Measurements from ENCODE around the gene PTCD2. TPM values are rescaled to one million over a fixed set of nuclear protein-coding genes. Genes with fewer than 3 reads are reported as not detected.

The PTCD2 gene
- total and polyA plus RNA-seq, 8 donors, result 1.3 to 56.7 (median 2.6) TPM

- Histone ChIP-seq H3K36me3 (no peaks in the 10 kb centered on the region), H3K27me3 (no peaks in the 10 kb centered on the region), H3K4me1 (peaks cover 0 to 6% (median 0%) of the 10 kb centered on the region in 4 donors), H3K9me3 (no peaks in the 10 kb centered on the region), H3K27ac (no peak overlapping the region), H3K4me3 (no peak overlapping the region)
- intact Hi-C loops (cut with DNase I; ENCODE audit: low total_unique reads), result no loop called here
- TF ChIP-seq EP300 (IDR thresholded peaks at IDR 0.05), result no peak
- TF ChIP-seq, protein P1, sequence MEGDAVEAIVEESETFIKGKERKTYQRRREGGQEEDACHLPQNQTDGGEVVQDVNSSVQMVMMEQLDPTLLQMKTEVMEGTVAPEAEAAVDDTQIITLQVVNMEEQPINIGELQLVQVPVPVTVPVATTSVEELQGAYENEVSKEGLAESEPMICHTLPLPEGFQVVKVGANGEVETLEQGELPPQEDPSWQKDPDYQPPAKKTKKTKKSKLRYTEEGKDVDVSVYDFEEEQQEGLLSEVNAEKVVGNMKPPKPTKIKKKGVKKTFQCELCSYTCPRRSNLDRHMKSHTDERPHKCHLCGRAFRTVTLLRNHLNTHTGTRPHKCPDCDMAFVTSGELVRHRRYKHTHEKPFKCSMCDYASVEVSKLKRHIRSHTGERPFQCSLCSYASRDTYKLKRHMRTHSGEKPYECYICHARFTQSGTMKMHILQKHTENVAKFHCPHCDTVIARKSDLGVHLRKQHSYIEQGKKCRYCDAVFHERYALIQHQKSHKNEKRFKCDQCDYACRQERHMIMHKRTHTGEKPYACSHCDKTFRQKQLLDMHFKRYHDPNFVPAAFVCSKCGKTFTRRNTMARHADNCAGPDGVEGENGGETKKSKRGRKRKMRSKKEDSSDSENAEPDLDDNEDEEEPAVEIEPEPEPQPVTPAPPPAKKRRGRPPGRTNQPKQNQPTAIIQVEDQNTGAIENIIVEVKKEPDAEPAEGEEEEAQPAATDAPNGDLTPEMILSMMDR (IDR thresholded peaks at IDR 0.05), result no peak
- no peak for TF ChIP-seq POLR2A (IDR thresholded peaks at IDR 0.05)
- no peak for TF ChIP-seq POLR2AphosphoS5 (IDR thresholded peaks at IDR 0.05)
- DNase-seq, result no peak
- 88 to 92% (median 89%) methylated on average over 5 of the region's 5 CpGs for WGBS, 5 donors
Measured at GRCh38 chr5:72415616-72416325, 95.6 kb downstream of the PTCD2 start.

DNA sequence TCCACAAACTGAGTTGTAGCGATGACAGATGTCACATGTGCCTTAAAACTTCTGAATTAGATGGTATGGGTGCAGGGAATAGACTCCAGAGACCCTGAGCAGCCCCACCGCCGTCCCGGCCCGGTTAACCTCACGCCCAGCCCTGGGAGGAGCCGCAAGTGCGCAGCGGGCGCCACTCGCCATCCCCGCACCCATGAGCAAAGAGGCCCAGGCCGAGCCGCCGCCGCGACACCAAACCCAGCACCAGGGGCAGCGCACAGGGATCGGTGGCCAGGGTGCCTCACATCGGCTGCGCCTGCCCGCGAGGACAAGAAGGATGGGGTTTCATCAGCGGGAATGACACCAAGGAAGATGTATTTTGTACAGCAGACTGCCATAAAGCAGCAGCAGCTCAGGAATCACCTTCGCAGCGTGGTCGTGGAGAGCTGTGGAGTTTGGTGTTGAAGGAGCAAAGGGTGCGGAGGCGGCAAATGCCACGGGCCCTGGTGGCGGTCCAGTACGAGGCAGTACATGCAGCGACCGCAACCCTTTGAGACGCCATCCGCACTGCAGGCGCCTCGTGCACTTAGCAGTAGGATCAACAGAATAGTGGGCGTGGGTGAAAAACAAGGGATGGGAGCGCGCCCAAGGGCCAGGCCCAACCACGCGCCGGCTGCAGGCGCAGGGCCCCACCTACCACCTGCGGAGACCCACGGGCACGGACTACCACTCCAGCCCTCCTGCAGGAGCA lies 97.3 kb downstream of the PTCD2 start:
- Histone ChIP-seq H3K9me3 (no peaks in the 10 kb centered on the region), H3K27me3 (no peaks in the 10 kb centered on the region), H3K36me3 (no peaks in the 10 kb centered on the region), H3K4me1 (peaks cover 0 to 3% (median 0%) of the 10 kb centered on the region in 4 donors), H3K4me3 (no peak overlapping the region), H3K27ac (no peak overlapping the region)
- 67 to 97% (median 91%) methylated on average over 43 to 48 of the region's 48 CpGs for whole genome bisulfite sequencing, 5 donors
- no peak for TF ChIP-seq POLR2AphosphoS5 (IDR thresholded peaks at IDR 0.05)
- TF ChIP-seq, protein P1 (IDR thresholded peaks at IDR 0.05), result no peak
- TF ChIP-seq POLR2A (IDR thresholded peaks at IDR 0.05), result no peak
- no peak for TF ChIP-seq EP300 (IDR thresholded peaks at IDR 0.05)
- no peak for DNase-seq
- intact Hi-C loops (cut with DNase I; ENCODE audit: low total_unique reads), result no loop called here

Small RNA genes lying within 50 kb of the gene (small RNA-seq; reads per million reads assigned to genes)
- gene RN7SL153P, result 0 reads per million in 4 donors

Other genes with a start within 250 kb of the PTCD2 start
- gene MAP1B, start 212.9 kb upstream of the PTCD2 start, total RNA-seq, result 100 to 1,000 TPM in 2 of 5 donors, 10 to 100 TPM in 3; 10.4 to 985 (median 98.6) TPM
- 1 to 10 TPM; 2.1 to 3.1 (median 2.4) TPM for gene MAP1B, start 212.9 kb upstream of the PTCD2 start, polyA plus RNA-seq
- 10 to 100 TPM; 14.8 to 43.3 (median 21.0) TPM for gene MRPS27, start 133 bp upstream of the PTCD2 start, total RNA-seq
- 10 to 100 TPM; 22.0 to 24.5 (median 24.3) TPM for gene MRPS27, start 133 bp upstream of the PTCD2 start, polyA plus RNA-seq
- 1 to 10 TPM in 4 of 5 donors, not detected in 1; 1.7 to 6.8 (median 4.5) TPM for gene ZNF366, start 187.0 kb downstream of the PTCD2 start, total RNA-seq
- under 1 TPM; 0.10 to 0.46 (median 0.37) TPM for gene ZNF366, start 187.0 kb downstream of the PTCD2 start, polyA plus RNA-seq

Data from stomach (tissue), 9 donors.